ENCODE results near the gene USP21.

- TF ChIP-seq CTCF (IDR thresholded peaks at IDR 0.05) = no peak
- TF ChIP-seq POLR2AphosphoS5 (IDR thresholded peaks at IDR 0.05) = no peak
- no peak for TF ChIP-seq POLR2A (IDR thresholded peaks at IDR 0.05; ENCODE audit: low read depth)
- TF ChIP-seq EP300 (IDR thresholded peaks at IDR 0.05) = no peak
Observed at GRCh38 chr1:161115132-161115711, 44.1 kb upstream of the USP21 start.

Measured in esophagus muscularis mucosa (tissue), 4 donors.